Mucosa of stomach (tissue), 1 donor: Measurements from ENCODE around the gene PRKG1.
"Not testable (repeated sequence)": the region's sequence is repeated elsewhere in the genome, so short reads cannot be mapped to it uniquely, and the experiment has no call there.

ENCODE experiments used
- H3K27me3 ChIP-seq: one replicate; pipeline ENCODE4 v1.7.0; 2013; ENCODE audit warnings: mild to moderate bottlenecking, low read length; ENCODE audit not compliant: control insufficient read depth, insufficient read depth
- H3K36me3 ChIP-seq: one replicate; pipeline ENCODE4 v1.7.0; 2013; ENCODE audit warnings: low read length; ENCODE audit not compliant: control insufficient read depth, insufficient read depth
- H3K4me1 ChIP-seq: one replicate; pipeline ENCODE4 v1.7.0; 2013; ENCODE audit warnings: mild to moderate bottlenecking, low read length; ENCODE audit not compliant: control insufficient read depth, insufficient read depth
- H3K4me3 ChIP-seq: one replicate; pipeline ENCODE4 v1.7.0; 2013; ENCODE audit warnings: low read length
- H3K9ac ChIP-seq: one replicate; pipeline ENCODE4 v1.7.0; 2013; ENCODE audit warnings: mild to moderate bottlenecking, low read length, moderate library complexity
- H3K9me3 ChIP-seq: one replicate; pipeline ENCODE4 v1.7.0; 2013; ENCODE audit warnings: mild to moderate bottlenecking, low read length, moderate library complexity; ENCODE audit not compliant: control insufficient read depth
- donor health status: Pancreatic carcinoma.

The PRKG1 gene

GRCh38 chr10:51532044-51532443 lies 457.8 kb downstream of the PRKG1 start:
- H3K36me3 ChIP-seq, result no peaks in the 10 kb centered on the region
- no peak overlapping the region for H3K9ac ChIP-seq
- H3K27me3 ChIP-seq, result no peaks in the 10 kb centered on the region
- no peak overlapping the region for H3K4me3 ChIP-seq
- no peaks in the 10 kb centered on the region for H3K9me3 ChIP-seq
- H3K4me1 ChIP-seq, result no peaks in the 10 kb centered on the region

GRCh38 chr10:51542853-51543252 lies 468.6 kb downstream of the PRKG1 start:
- H3K9me3 ChIP-seq, result no peaks in the 10 kb centered on the region
- no peaks in the 10 kb centered on the region for H3K27me3 ChIP-seq
- no peaks in the 10 kb centered on the region for H3K4me1 ChIP-seq
- H3K36me3 ChIP-seq, result no peaks in the 10 kb centered on the region
- H3K9ac ChIP-seq, result no peak overlapping the region
- H3K4me3 ChIP-seq, result no peak overlapping the region

GRCh38 chr10:51544933-51545332 lies 470.6 kb downstream of the PRKG1 start:
- Histone ChIP-seq H3K4me3 (no peak overlapping the region), H3K27me3 (no peaks in the 10 kb centered on the region), H3K4me1 (no peaks in the 10 kb centered on the region), H3K36me3 (no peaks in the 10 kb centered on the region), H3K9me3 (no peaks in the 10 kb centered on the region), H3K9ac (no peak overlapping the region)

GRCh38 chr10:51547941-51548340 lies 473.7 kb downstream of the PRKG1 start:
- Histone ChIP-seq H3K9ac (no peak overlapping the region), H3K4me3 (no peak overlapping the region), H3K9me3 (no peaks in the 10 kb centered on the region), H3K4me1 (no peaks in the 10 kb centered on the region), H3K27me3 (no peaks in the 10 kb centered on the region), H3K36me3 (no peaks in the 10 kb centered on the region)

- Histone ChIP-seq H3K4me1 (no peaks in the 10 kb centered on the region), H3K4me3 (no peak overlapping the region), H3K36me3 (no peaks in the 10 kb centered on the region), H3K9me3 (no peaks in the 10 kb centered on the region), H3K27me3 (no peaks in the 10 kb centered on the region), H3K9ac (no peak overlapping the region)
Measured at GRCh38 chr10:51552879-51553278, 478.6 kb downstream of the PRKG1 start.

- Histone ChIP-seq H3K27me3 (no peaks in the 10 kb centered on the region), H3K9ac (no peak overlapping the region), H3K4me3 (no peak overlapping the region), H3K36me3 (no peaks in the 10 kb centered on the region), H3K9me3 (no peaks in the 10 kb centered on the region), H3K4me1 (no peaks in the 10 kb centered on the region)
Measured at GRCh38 chr10:51564896-51565510, 490.7 kb downstream of the PRKG1 start.

- H3K9me3 ChIP-seq, result no peaks in the 10 kb centered on the region
- no peaks in the 10 kb centered on the region for H3K36me3 ChIP-seq
- no peak overlapping the region for H3K4me3 ChIP-seq
- H3K9ac ChIP-seq, result no peak overlapping the region
- H3K4me1 ChIP-seq, result no peaks in the 10 kb centered on the region
- H3K27me3 ChIP-seq, result no peaks in the 10 kb centered on the region
Measured at GRCh38 chr10:51567271-51567670, 493.0 kb downstream of the PRKG1 start.

- no peaks in the 10 kb centered on the region for H3K36me3 ChIP-seq
- H3K27me3 ChIP-seq, result no peaks in the 10 kb centered on the region
- H3K4me1 ChIP-seq, result no peaks in the 10 kb centered on the region
- H3K9me3 ChIP-seq, result no peaks in the 10 kb centered on the region
- no peak overlapping the region for H3K4me3 ChIP-seq
- no peak overlapping the region for H3K9ac ChIP-seq
Measured at GRCh38 chr10:51569467-51569866, 495.2 kb downstream of the PRKG1 start.

GRCh38 chr10:51574248-51575048 lies 500.2 kb downstream of the PRKG1 start:
- H3K9ac ChIP-seq, result no peak overlapping the region
- H3K27me3 ChIP-seq, result no peaks in the 10 kb centered on the region
- H3K9me3 ChIP-seq, result no peaks in the 10 kb centered on the region
- no peak overlapping the region for H3K4me3 ChIP-seq
- no peaks in the 10 kb centered on the region for H3K4me1 ChIP-seq
- H3K36me3 ChIP-seq, result no peaks in the 10 kb centered on the region

GRCh38 chr10:51581196-51581595 lies 506.9 kb downstream of the PRKG1 start:
- not testable (repeated sequence) for H3K4me1 ChIP-seq, H3K36me3 ChIP-seq, H3K9ac ChIP-seq, H3K9me3 ChIP-seq, H3K27me3 ChIP-seq, H3K4me3 ChIP-seq

- no peaks in the 10 kb centered on the region for H3K36me3 ChIP-seq
Measured at GRCh38 chr10:51583976-51584375, 509.7 kb downstream of the PRKG1 start.

GRCh38 chr10:51585742-51586141 lies 511.5 kb downstream of the PRKG1 start:
- H3K36me3 ChIP-seq, result no peaks in the 10 kb centered on the region
- no peak overlapping the region for H3K9ac ChIP-seq
- H3K4me3 ChIP-seq, result no peak overlapping the region
- H3K4me1 ChIP-seq, result no peaks in the 10 kb centered on the region
- H3K27me3 ChIP-seq, result no peaks in the 10 kb centered on the region
- H3K9me3 ChIP-seq, result no peaks in the 10 kb centered on the region

More at GRCh38 chr10:51583976-51584375, 509.7 kb downstream of the PRKG1 start:
- Histone ChIP-seq H3K4me1 (no peaks in the 10 kb centered on the region), H3K9me3 (no peaks in the 10 kb centered on the region), H3K9ac (no peak overlapping the region), H3K27me3 (no peaks in the 10 kb centered on the region), H3K4me3 (no peak overlapping the region)
